Neutrophil (primary cell): ENCODE measurements around the gene ZXDC.

Experiments
- H3K27ac ChIP-seq: fragments of 200-600 bp; sonication (generic); 2 replicates; pipeline ENCODE4 v1.5.1; 2016; ENCODE audit warnings: mild to moderate bottlenecking, moderate library complexity
- H3K27me3 ChIP-seq: fragments of 200-600 bp; sonication (generic); 2 replicates; pipeline ENCODE4 v1.6.0; 2016; ENCODE audit warnings: mild to moderate bottlenecking
- H3K36me3 ChIP-seq: fragments of 200-600 bp; sonication (generic); 2 replicates; pipeline ENCODE4 v1.5.1; 2017
- H3K4me1 ChIP-seq, 2 experiments: fragments of 200-600 bp in 1 of 2; sonication (generic) in 1 of 2; 1 replicate in 1 of 2; 2 replicates in 1 of 2; pipeline versions ENCODE4 v1.5.1 to v1.6.1; 2013 to 2016; ENCODE audit warnings: low read depth in 1 of 2, low read length in 1 of 2, mild to moderate bottlenecking in 1 of 2, moderate library complexity in 1 of 2; ENCODE audit not compliant: control insufficient read depth in 1 of 2, insufficient read depth in 1 of 2
- H3K4me3 ChIP-seq, 2 experiments: fragments of 200-600 bp in 1 of 2; sonication (generic) in 1 of 2; 1 replicate in 1 of 2; 2 replicates in 1 of 2; pipeline ENCODE4 v1.5.1; 2013 to 2016; ENCODE audit warnings: low read depth in 1 of 2, low read length in 1 of 2, mild to moderate bottlenecking in 1 of 2, moderate library complexity in 1 of 2
- H3K9me3 ChIP-seq: fragments of 200-600 bp; sonication (generic); 2 replicates; pipeline ENCODE4 v1.5.1; 2016
- CTCF ChIP-seq: fragments of 200-600 bp; sonication (generic); IDR thresholded peaks from 2 replicates; pipeline ENCODE4 v1.5.1; 2016; ENCODE audit warnings: antibody characterized with exemption

Gene ZXDC

GRCh38 chr3:126394977-126395321, 80.7 kb downstream of the ZXDC start:
- H3K4me3 ChIP-seq, result no peak overlapping the region
- no peak for TF ChIP-seq CTCF

GRCh38 chr3:126394179-126394976, 81.3 kb downstream of the ZXDC start, which contains the start of gene CFAP100:
CFAP100 (plus strand) TSS chr3:126394909; CDS start chr3:126396001, 1,092 bp downstream.
- peaks cover 81% of the 10 kb centered on the region for H3K27me3 ChIP-seq
- H3K4me3 ChIP-seq, result no peak within 1 kb of the TSS
- TF ChIP-seq CTCF, result no peak

More at GRCh38 chr3:126394977-126395321, 80.7 kb downstream of the ZXDC start:
- Histone ChIP-seq H3K27ac (no peak overlapping the region), H3K4me1 (no peaks in the 10 kb centered on the region), H3K27me3 (peaks cover 75% of the 10 kb centered on the region), H3K36me3 (no peaks in the 10 kb centered on the region), H3K9me3 (no peaks in the 10 kb centered on the region)

GRCh38 chr3:126393563-126393962, 82.1 kb downstream of the ZXDC start:
- peaks cover 5 to 7% of the 10 kb centered on the region in 2 experiments for H3K4me1 ChIP-seq
- H3K9me3 ChIP-seq, result no peaks in the 10 kb centered on the region
- H3K27ac ChIP-seq, result no peak overlapping the region
- no peak for TF ChIP-seq CTCF
- no peaks in the 10 kb centered on the region for H3K36me3 ChIP-seq
- H3K4me3 ChIP-seq, result no peak overlapping the region
- H3K27me3 ChIP-seq, result peaks cover 89% of the 10 kb centered on the region

More at GRCh38 chr3:126394179-126394976, 81.3 kb downstream of the ZXDC start, which contains the start of gene CFAP100:
- no peaks in the 10 kb centered on the region for H3K9me3 ChIP-seq
- H3K4me1 ChIP-seq, result peaks cover 2% of the 10 kb centered on the region in 2 experiments
- H3K27ac ChIP-seq, result no peak within 1 kb of the TSS
- no peaks in the 10 kb centered on the region for H3K36me3 ChIP-seq

- peaks cover 90% of the 10 kb centered on the region for H3K27me3 ChIP-seq
- TF ChIP-seq CTCF, result no peak
- H3K9me3 ChIP-seq, result no peaks in the 10 kb centered on the region
- H3K4me3 ChIP-seq, result no peak overlapping the region
- no peak overlapping the region for H3K27ac ChIP-seq
- H3K36me3 ChIP-seq, result no peaks in the 10 kb centered on the region
- peaks cover 5 to 7% of the 10 kb centered on the region in 2 experiments for H3K4me1 ChIP-seq
Measured at GRCh38 chr3:126392246-126392645, 83.4 kb downstream of the ZXDC start.

GRCh38 chr3:126391631-126392030, 84.1 kb downstream of the ZXDC start:
- no peaks in the 10 kb centered on the region for H3K9me3 ChIP-seq
- peaks cover 84% of the 10 kb centered on the region for H3K27me3 ChIP-seq
- TF ChIP-seq CTCF, result no peak
- H3K4me1 ChIP-seq, result peaks cover 5 to 7% of the 10 kb centered on the region in 2 experiments
- H3K4me3 ChIP-seq, result no peak overlapping the region
- no peaks in the 10 kb centered on the region for H3K36me3 ChIP-seq
- H3K27ac ChIP-seq, result no peak overlapping the region
